Neural progenitor cell (in vitro differentiated cells): ENCODE measurements around the gene IP6K1.

Experiments used
- EZH2 ChIP-seq: fragments of 200-600 bp; sonication (generic); IDR thresholded peaks from 2 replicates; pipeline ENCODE4 v1.6.1; 2017; ENCODE audit warnings: antibody characterized with exemption, mild to moderate bottlenecking, moderate library complexity
- EZH2phosphoT487 ChIP-seq: fragments of 200-600 bp; sonication (generic); IDR thresholded peaks from 2 replicates; pipeline ENCODE4 v1.6.1; 2017; ENCODE audit warnings: antibody characterized with exemption
- TF ChIP-seq, protein P1 (sequence below): fragments of 200-600 bp; sonication (generic); IDR thresholded peaks from 2 replicates; pipeline ENCODE4 v1.5.1; 2017; ENCODE audit warnings: antibody characterized with exemption, mild to moderate bottlenecking

DNA sequence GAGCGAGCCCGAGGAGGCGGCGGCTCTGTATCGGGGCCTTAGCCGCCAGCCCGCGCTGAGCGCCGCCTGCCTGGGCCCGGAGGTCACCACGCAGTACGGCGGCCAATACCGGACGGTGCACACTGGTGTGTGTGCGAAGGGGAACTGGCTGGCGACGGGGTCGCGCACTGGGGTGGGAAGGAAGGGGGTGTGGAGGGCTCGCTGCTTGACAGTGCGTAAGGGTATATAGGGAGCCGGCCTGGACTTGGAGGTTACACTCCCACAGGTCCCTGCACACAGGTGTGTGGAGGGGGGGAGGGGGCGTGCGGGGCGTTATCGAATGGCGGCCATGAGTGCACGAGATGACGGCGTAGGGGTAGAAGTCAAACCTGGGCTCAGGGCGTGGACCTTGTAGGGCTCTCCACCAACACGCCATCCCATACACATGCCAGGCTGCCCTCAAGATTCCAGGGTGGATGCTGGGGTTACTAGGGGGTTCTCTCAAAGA is 111.8 kb downstream of the IP6K1 start:
- TF ChIP-seq, protein P1, sequence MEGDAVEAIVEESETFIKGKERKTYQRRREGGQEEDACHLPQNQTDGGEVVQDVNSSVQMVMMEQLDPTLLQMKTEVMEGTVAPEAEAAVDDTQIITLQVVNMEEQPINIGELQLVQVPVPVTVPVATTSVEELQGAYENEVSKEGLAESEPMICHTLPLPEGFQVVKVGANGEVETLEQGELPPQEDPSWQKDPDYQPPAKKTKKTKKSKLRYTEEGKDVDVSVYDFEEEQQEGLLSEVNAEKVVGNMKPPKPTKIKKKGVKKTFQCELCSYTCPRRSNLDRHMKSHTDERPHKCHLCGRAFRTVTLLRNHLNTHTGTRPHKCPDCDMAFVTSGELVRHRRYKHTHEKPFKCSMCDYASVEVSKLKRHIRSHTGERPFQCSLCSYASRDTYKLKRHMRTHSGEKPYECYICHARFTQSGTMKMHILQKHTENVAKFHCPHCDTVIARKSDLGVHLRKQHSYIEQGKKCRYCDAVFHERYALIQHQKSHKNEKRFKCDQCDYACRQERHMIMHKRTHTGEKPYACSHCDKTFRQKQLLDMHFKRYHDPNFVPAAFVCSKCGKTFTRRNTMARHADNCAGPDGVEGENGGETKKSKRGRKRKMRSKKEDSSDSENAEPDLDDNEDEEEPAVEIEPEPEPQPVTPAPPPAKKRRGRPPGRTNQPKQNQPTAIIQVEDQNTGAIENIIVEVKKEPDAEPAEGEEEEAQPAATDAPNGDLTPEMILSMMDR = no peak
- TF ChIP-seq EZH2 (no peak), EZH2phosphoT487 (no peak)
